ENCODE results near the gene KIF12. TPM values are rescaled to one million over a fixed set of nuclear protein-coding genes. Genes with fewer than 3 reads are reported as not detected.
A peak's percentile ranks its signal among the peaks of the same experiment; 100 is the strongest.

The KIF12 gene
- total and polyA plus RNA-seq, 2 of the 13 experiments (the other 11 are each of a cell fraction or from before 2014, with no cell fraction given), result 1.8 to 12.5 TPM

DNA sequence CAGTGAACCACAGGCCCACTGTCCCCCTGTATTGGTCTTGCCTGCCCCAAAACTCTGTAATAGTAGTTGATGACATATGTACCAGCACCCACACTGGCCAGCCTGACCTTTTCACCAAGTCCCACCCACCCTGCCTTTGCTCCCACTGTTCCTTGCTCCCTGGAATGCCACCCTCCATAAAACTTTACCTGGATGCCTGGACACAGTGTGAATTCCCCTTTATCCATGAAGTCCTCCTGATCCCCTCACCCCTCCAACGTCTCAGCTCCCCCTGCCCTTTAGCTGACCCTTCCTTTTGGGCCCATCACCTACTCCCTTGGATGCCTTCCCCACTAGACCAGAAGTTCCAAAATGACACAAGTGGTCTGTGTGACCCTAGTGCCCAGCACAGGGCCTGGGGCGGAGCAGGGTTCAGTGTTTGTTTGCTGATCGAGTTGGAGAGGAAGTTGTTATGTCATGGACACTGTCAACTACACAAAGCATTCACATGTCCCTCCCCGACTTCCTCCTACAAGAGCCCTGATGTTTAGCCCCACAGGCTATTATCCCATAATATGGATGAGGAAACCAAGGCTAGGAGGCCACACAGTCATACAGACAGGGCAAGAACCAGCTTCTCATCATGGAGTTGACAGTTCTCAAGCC, 37.1 kb downstream of the KIF12 start (continued):
- TF ChIP-seq, protein P1, sequence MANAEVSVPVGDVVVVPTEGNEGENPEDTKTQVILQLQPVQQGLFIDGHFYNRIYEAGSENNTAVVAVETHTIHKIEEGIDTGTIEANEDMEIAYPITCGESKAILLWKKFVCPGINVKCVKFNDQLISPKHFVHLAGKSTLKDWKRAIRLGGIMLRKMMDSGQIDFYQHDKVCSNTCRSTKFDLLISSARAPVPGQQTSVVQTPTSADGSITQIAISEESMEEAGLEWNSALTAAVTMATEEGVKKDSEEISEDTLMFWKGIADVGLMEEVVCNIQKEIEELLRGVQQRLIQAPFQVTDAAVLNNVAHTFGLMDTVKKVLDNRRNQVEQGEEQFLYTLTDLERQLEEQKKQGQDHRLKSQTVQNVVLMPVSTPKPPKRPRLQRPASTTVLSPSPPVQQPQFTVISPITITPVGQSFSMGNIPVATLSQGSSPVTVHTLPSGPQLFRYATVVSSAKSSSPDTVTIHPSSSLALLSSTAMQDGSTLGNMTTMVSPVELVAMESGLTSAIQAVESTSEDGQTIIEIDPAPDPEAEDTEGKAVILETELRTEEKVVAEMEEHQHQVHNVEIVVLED (CRISPR knock-in tag; IDR thresholded peaks at IDR 0.05; ENCODE audit: borderline replicate concordance), result 0 out of 2 replicates have a peak, but pooled peaks have one; percentile 6
- TF ChIP-seq ELF3 (CRISPR knock-in tag; IDR thresholded peaks at IDR 0.05), result peak; percentile 99
- TF ChIP-seq PATZ1 (CRISPR knock-in tag; IDR thresholded peaks at IDR 0.05), result peak; percentile 29; the same call in 1 of the 2 replicates
- TF ChIP-seq ZMYM2 (CRISPR knock-in tag; IDR thresholded peaks at IDR 0.05), result peak; percentile 92
- no peak for TF ChIP-seq SOX13 (IDR thresholded peaks at IDR 0.05)
- peak in 1 of 2 experiments; percentile 58; a peak in 1 of 4 replicates for TF ChIP-seq SOX13 (CRISPR knock-in tag; conservative IDR thresholded peaks at IDR 0.05 in 1 of 2, IDR thresholded peaks at IDR 0.05 in 1 of 2)
- peak; percentile 30 for TF ChIP-seq PHF5A (CRISPR knock-in tag; IDR thresholded peaks at IDR 0.05; ENCODE audit: low read depth, unreplicated experiment)
- no peak for TF ChIP-seq ZNF703 (CRISPR knock-in tag; IDR thresholded peaks at IDR 0.05; ENCODE audit: borderline replicate concordance)
- TF ChIP-seq NR2F6 (IDR thresholded peaks at IDR 0.05), result peak; percentile 72
- TF ChIP-seq NR2F6 (CRISPR knock-in tag; IDR thresholded peaks at IDR 0.05), result peak; percentile 87
- TF ChIP-seq ZBTB20 (CRISPR knock-in tag; IDR thresholded peaks at IDR 0.05; ENCODE audit: borderline replicate concordance, low read depth), result peak; percentile 22; the same call in 1 of the 2 replicates
- no peak for TF ChIP-seq AHR (CRISPR knock-in tag; IDR thresholded peaks at IDR 0.05)
- TF ChIP-seq UBTF (CRISPR knock-in tag; IDR thresholded peaks at IDR 0.05), result peak; percentile 51
- TF ChIP-seq ZBTB44 (CRISPR knock-in tag; IDR thresholded peaks at IDR 0.05), result no peak
- no peak for TF ChIP-seq FOXA1 (IDR thresholded peaks at IDR 0.05)
- peak; percentile 72 for TF ChIP-seq FOXA1 (CRISPR knock-in tag; IDR thresholded peaks at IDR 0.05)
- TF ChIP-seq NR2F2 (IDR thresholded peaks at IDR 0.05; ENCODE audit: borderline replicate concordance, low read depth), result peak; percentile 45
- peak in 1 of 2 experiments; percentile 47; a peak in 1 of 4 replicates for TF ChIP-seq EP300 (IDR thresholded peaks at IDR 0.05; ENCODE audit: low read depth in 2 of 2, low read length in 2 of 2)
- no peak; the same call in 1 of the 2 replicates for TF ChIP-seq EP300 (CRISPR knock-in tag; IDR thresholded peaks at IDR 0.05; ENCODE audit: borderline replicate concordance)
- peak; percentile 86 for TF ChIP-seq SAP130 (CRISPR knock-in tag; IDR thresholded peaks at IDR 0.05; ENCODE audit: low read depth)
- peak; percentile 74 for TF ChIP-seq FOXA3 (CRISPR knock-in tag; IDR thresholded peaks at IDR 0.05)
- peak; percentile 53; the same call in 1 of the 2 replicates for TF ChIP-seq NCOA2 (CRISPR knock-in tag; IDR thresholded peaks at IDR 0.05)
